H9 (cell line): ENCODE data around the gene PIP4P1. TPM values are rescaled to one million over a fixed set of nuclear protein-coding genes. Genes with fewer than 3 reads are reported as not detected.

Source experiments
- DNase-seq: peaks from one replicate; pipeline ENCODE4 v3.0.0-alpha.2; 2017
- H2AFZ ChIP-seq: one replicate; pipeline ENCODE4 v1.6.1; 2013; ENCODE audit warnings: mild to moderate bottlenecking, low read length, control low read depth, moderate library complexity
- H2AK5ac ChIP-seq: 2 replicates; pipeline ENCODE4 v1.6.1; 2013; ENCODE audit warnings: low read length, control low read depth, mixed read lengths; ENCODE audit not compliant: insufficient read length
- H2BK120ac ChIP-seq: one replicate; pipeline ENCODE4 v1.6.1; 2013; ENCODE audit warnings: low read depth, mild to moderate bottlenecking, low read length, control low read depth, inconsistent platforms; ENCODE audit not compliant: poor library complexity, severe bottlenecking
- H2BK12ac ChIP-seq: 2 replicates; pipeline ENCODE4 v1.6.1; 2013; ENCODE audit warnings: low read length, control low read depth, mixed read lengths, low read depth; ENCODE audit not compliant: insufficient read length
- H2BK15ac ChIP-seq: 2 replicates; pipeline ENCODE4 v1.6.1; 2013; ENCODE audit warnings: low read depth, low read length, control low read depth
- H2BK20ac ChIP-seq: one replicate; pipeline ENCODE4 v1.6.1; 2013; ENCODE audit warnings: low read depth, mild to moderate bottlenecking, low read length, control low read depth, inconsistent platforms; ENCODE audit not compliant: poor library complexity, severe bottlenecking
- H2BK5ac ChIP-seq: 2 replicates; pipeline ENCODE4 v1.6.1; 2013; ENCODE audit warnings: low read length, control low read depth, mixed read lengths; ENCODE audit not compliant: insufficient read length
- H3K14ac ChIP-seq: 2 replicates; pipeline ENCODE4 v1.6.1; 2013; ENCODE audit warnings: low read length, control low read depth; ENCODE audit not compliant: insufficient read depth
- H3K18ac ChIP-seq: 2 replicates; pipeline ENCODE4 v1.6.1; 2013; ENCODE audit warnings: low read depth, mild to moderate bottlenecking, mixed read lengths, low read length, control low read depth; ENCODE audit not compliant: insufficient read length
- H3K23ac ChIP-seq: 2 replicates; pipeline ENCODE4 v1.6.1; 2013; ENCODE audit warnings: low read length, control low read depth, mixed read lengths, low read depth; ENCODE audit not compliant: insufficient read length
- H3K23me2 ChIP-seq: 2 replicates; pipeline ENCODE4 v1.6.1; 2013; ENCODE audit warnings: low read depth, mild to moderate bottlenecking, mixed read lengths, low read length, control low read depth; ENCODE audit not compliant: insufficient read length, poor library complexity, severe bottlenecking
- H3K27ac ChIP-seq: 2 replicates; pipeline ENCODE4 v1.5.1; 2013; ENCODE audit warnings: low read length, control low read depth, mixed read lengths, low read depth; ENCODE audit not compliant: insufficient read length
- H3K27me3 ChIP-seq: 2 replicates; pipeline ENCODE4 v1.6.1; 2013; ENCODE audit warnings: low read length, control low read depth, inconsistent platforms; ENCODE audit not compliant: insufficient read depth
- H3K4ac ChIP-seq: 2 replicates; pipeline ENCODE4 v1.6.1; 2013; ENCODE audit warnings: low read depth, mild to moderate bottlenecking, control low read depth, inconsistent platforms, low read length, moderate library complexity
- H3K4me1 ChIP-seq: 2 replicates; pipeline ENCODE4 v1.6.1; 2013; ENCODE audit warnings: low read length, control low read depth, inconsistent platforms; ENCODE audit not compliant: insufficient read depth
- H3K4me2 ChIP-seq: 2 replicates; pipeline ENCODE4 v1.6.1; 2013; ENCODE audit warnings: low read length, control low read depth, mixed read lengths; ENCODE audit not compliant: insufficient read length, insufficient read depth
- H3K56ac ChIP-seq: 2 replicates; pipeline ENCODE4 v1.6.1; 2013; ENCODE audit warnings: low read depth, mild to moderate bottlenecking, mixed read lengths, low read length, control low read depth; ENCODE audit not compliant: insufficient read length
- H3K79me1 ChIP-seq: 2 replicates; pipeline ENCODE4 v1.6.1; 2013; ENCODE audit warnings: low read depth, mild to moderate bottlenecking, moderate library complexity, low read length, control low read depth, inconsistent platforms; ENCODE audit not compliant: insufficient read depth, poor library complexity, severe bottlenecking
- H3K79me2 ChIP-seq: 2 replicates; pipeline ENCODE4 v1.6.1; 2013; ENCODE audit warnings: low read length, control low read depth, inconsistent platforms; ENCODE audit not compliant: insufficient read depth
- H3K9ac ChIP-seq: 2 replicates; pipeline ENCODE4 v1.6.1; 2013; ENCODE audit warnings: low read length, control low read depth, mixed read lengths; ENCODE audit not compliant: insufficient read length; ENCODE audit errors: extremely low read depth
- H3K9me3 ChIP-seq: one replicate; pipeline ENCODE4 v1.6.1; 2013; ENCODE audit warnings: low read depth, low read length, inconsistent platforms; ENCODE audit not compliant: control insufficient read depth
- H3T11ph ChIP-seq: one replicate; pipeline ENCODE4 v1.6.1; 2013; ENCODE audit warnings: mild to moderate bottlenecking, low read length, control low read depth, inconsistent platforms
- H4K20me1 ChIP-seq: one replicate; pipeline ENCODE4 v1.6.1; 2013; ENCODE audit not compliant: control insufficient read depth, insufficient read length, insufficient read depth
- H4K5ac ChIP-seq: 2 replicates; pipeline ENCODE4 v1.6.1; 2013; ENCODE audit warnings: low read depth, mild to moderate bottlenecking, mixed read lengths, low read length, control low read depth; ENCODE audit not compliant: insufficient read length
- H4K8ac ChIP-seq: replicated peaks from 2 replicates; pipeline ENCODE4 v1.6.1; 2013; ENCODE audit warnings: low read length, control low read depth, mixed read lengths, low read depth; ENCODE audit not compliant: insufficient read length
- H4K91ac ChIP-seq: 2 replicates; pipeline ENCODE4 v1.6.1; 2013; ENCODE audit warnings: low read depth, mild to moderate bottlenecking, moderate library complexity, mixed read lengths, low read length, control low read depth; ENCODE audit not compliant: insufficient read length
- H3K27ac Mint-ChIP-seq, 3 experiments: 2 replicates in 2 of 3; 3 replicates in 1 of 3; pipeline ENCODE4 v1.8.0; 2020 to 2021; ENCODE audit warnings: mixed read lengths in 3 of 3, mild to moderate bottlenecking in 1 of 3, moderate library complexity in 1 of 3
- H3K27me3 Mint-ChIP-seq: 2 replicates; pipeline ENCODE4 v1.8.0; 2021; ENCODE audit warnings: low read depth, mild to moderate bottlenecking, moderate library complexity, mixed read lengths
- H3K36me3 Mint-ChIP-seq, 3 experiments: 2 replicates in 2 of 3; 3 replicates in 1 of 3; pipeline ENCODE4 v1.8.0; 2020 to 2021; ENCODE audit warnings: low read depth in 3 of 3, mixed read lengths in 3 of 3; ENCODE audit not compliant: insufficient read depth in 1 of 3
- H3K4me1 Mint-ChIP-seq, 2 experiments: 2 replicates each; pipeline ENCODE4 v1.8.0; 2020; ENCODE audit warnings: mixed read lengths in 2 of 2
- H3K4me3 Mint-ChIP-seq, 2 experiments: 2 replicates in 1 of 2; 3 replicates in 1 of 2; pipeline ENCODE4 v1.8.0; 2020 to 2021; ENCODE audit warnings: mild to moderate bottlenecking in 2 of 2, mixed read lengths in 2 of 2, moderate library complexity in 1 of 2
- H3K9me3 Mint-ChIP-seq, 2 experiments: 2 replicates in 1 of 2; 3 replicates in 1 of 2; pipeline ENCODE4 v1.8.0; 2020; ENCODE audit warnings: mild to moderate bottlenecking in 2 of 2, mixed read lengths in 2 of 2, moderate library complexity in 1 of 2
- WGBS: extraction: QIAGEN DNeasy Blood & Tissue Kit; methylation state at CpG from one replicate; pipeline ENCODE4 v1.1.7; 2013; ENCODE audit warnings: missing lambda C conversion rate, low lambda C conversion rate, mixed read lengths; ENCODE audit not compliant: insufficient read length; ENCODE audit errors: extremely low coverage; 5-methylcytosine and 5-hydroxymethylcytosine counted together
- total RNA-seq: library from RNA; stranded (reverse); gene quantifications from 2 replicates; pipeline ENCODE4 v1.2.1, GENCODE V29; 2021
- TF ChIP-seq, protein P1 (sequence below): fragments of 200-600 bp; sonication (generic); conservative IDR thresholded peaks from 3 replicates; pipeline ENCODE4 v1.8.0; 2021; ENCODE audit warnings: antibody characterized with exemption, mild to moderate bottlenecking

PIP4P1 gene
- total RNA-seq, 1 experiment from 2014 or later, result 41.6 TPM

- no peak overlapping the region for H3K56ac ChIP-seq
- no peaks in the 10 kb centered on the region for H3K9me3 Mint-ChIP-seq
- no peak overlapping the region for H4K8ac ChIP-seq
- no peak overlapping the region for H2BK5ac ChIP-seq
- H2BK120ac ChIP-seq, result no peak overlapping the region
- no peak overlapping the region for H3K4ac ChIP-seq
- H2AFZ ChIP-seq, result no peak overlapping the region
- H3K79me1 ChIP-seq, result no peaks in the 10 kb centered on the region
- no peaks in the 10 kb centered on the region for H3K36me3 Mint-ChIP-seq
- H3K79me2 ChIP-seq, result no peaks in the 10 kb centered on the region
- H3K4me3 Mint-ChIP-seq, result no peak overlapping the region
- H3K18ac ChIP-seq, result no peak overlapping the region
- H2BK20ac ChIP-seq, result no peak overlapping the region
- no peak overlapping the region for H3K4me2 ChIP-seq
- no peak overlapping the region for H4K5ac ChIP-seq
- H3K9me3 ChIP-seq, result no peaks in the 10 kb centered on the region
- H3K4me1 Mint-ChIP-seq, result peaks cover 15 to 16% of the 10 kb centered on the region in 2 experiments
- H3K27ac Mint-ChIP-seq, result no peak overlapping the region; a peak in 1 of 7 replicates
- H3K27me3 Mint-ChIP-seq, result no peaks in the 10 kb centered on the region
- H3K23ac ChIP-seq, result no peak overlapping the region
- no peak overlapping the region for H2AK5ac ChIP-seq
- no peak overlapping the region for H3K27ac ChIP-seq
- H3K4me1 ChIP-seq, result peaks cover 9% of the 10 kb centered on the region; the same call in 1 of the 2 replicates
- DNase-seq, result no peak
- H3K14ac ChIP-seq, result peak overlapping the region; percentile 28; the same call in 1 of the 2 replicates
- no peaks in the 10 kb centered on the region for H3K23me2 ChIP-seq
- H3K27me3 ChIP-seq, result no peaks in the 10 kb centered on the region
- TF ChIP-seq, protein P1, sequence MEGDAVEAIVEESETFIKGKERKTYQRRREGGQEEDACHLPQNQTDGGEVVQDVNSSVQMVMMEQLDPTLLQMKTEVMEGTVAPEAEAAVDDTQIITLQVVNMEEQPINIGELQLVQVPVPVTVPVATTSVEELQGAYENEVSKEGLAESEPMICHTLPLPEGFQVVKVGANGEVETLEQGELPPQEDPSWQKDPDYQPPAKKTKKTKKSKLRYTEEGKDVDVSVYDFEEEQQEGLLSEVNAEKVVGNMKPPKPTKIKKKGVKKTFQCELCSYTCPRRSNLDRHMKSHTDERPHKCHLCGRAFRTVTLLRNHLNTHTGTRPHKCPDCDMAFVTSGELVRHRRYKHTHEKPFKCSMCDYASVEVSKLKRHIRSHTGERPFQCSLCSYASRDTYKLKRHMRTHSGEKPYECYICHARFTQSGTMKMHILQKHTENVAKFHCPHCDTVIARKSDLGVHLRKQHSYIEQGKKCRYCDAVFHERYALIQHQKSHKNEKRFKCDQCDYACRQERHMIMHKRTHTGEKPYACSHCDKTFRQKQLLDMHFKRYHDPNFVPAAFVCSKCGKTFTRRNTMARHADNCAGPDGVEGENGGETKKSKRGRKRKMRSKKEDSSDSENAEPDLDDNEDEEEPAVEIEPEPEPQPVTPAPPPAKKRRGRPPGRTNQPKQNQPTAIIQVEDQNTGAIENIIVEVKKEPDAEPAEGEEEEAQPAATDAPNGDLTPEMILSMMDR, result no peak
- H4K91ac ChIP-seq, result no peak overlapping the region
- H3T11ph ChIP-seq, result no peak overlapping the region
- H2BK12ac ChIP-seq, result no peak overlapping the region
- no peaks in the 10 kb centered on the region for H4K20me1 ChIP-seq
- H3K9ac ChIP-seq, result no peak overlapping the region
- no peak overlapping the region for H2BK15ac ChIP-seq
- WGBS, result no CpG with 5 or more reads among the region's 30 CpGs
Observed at GRCh38 chr14:20429801-20430669, 31.2 kb downstream of the PIP4P1 start.
